Lung (tissue), 12 donors: Measurements from ENCODE around the gene PTGER3. TPM values are rescaled to one million over a fixed set of nuclear protein-coding genes. Genes with fewer than 3 reads are reported as not detected.
"Not testable (repeated sequence)": the region's sequence is repeated elsewhere in the genome, so short reads cannot be mapped to it uniquely, and the experiment has no call there.

Experiments used
- ATAC-seq: fragments of 200-7000 bp; cut with Tn5 transposase; one replicate; pipeline ENCODE4 v1.9.1; 2020; ENCODE audit warnings: moderate number of reproducible peaks; ENCODE audit not compliant: insufficient read depth, low FRiP score
- DNase-seq, 3 donors: peaks; one replicate each; pipeline ENCODE4 v3.0.0-alpha.2; 2013 to 2017
- H3K27ac ChIP-seq, 2 donors: one replicate each; pipeline ENCODE4 v1.5.1; 2013; ENCODE audit warnings: mild to moderate bottlenecking in 2 of 2, moderate library complexity in 2 of 2, control low read depth in 1 of 2, inconsistent platforms in 1 of 2, low read depth in 1 of 2, low read length in 1 of 2
- H3K27me3 ChIP-seq, 3 donors: one replicate each; pipeline ENCODE4 v1.5.1; 2013; ENCODE audit warnings: low read length in 2 of 3; ENCODE audit not compliant: control insufficient read depth in 3 of 3, insufficient read depth in 3 of 3
- H3K36me3 ChIP-seq, 4 donors: one replicate each; pipeline ENCODE4 v1.5.1; 2013; ENCODE audit warnings: low read length in 4 of 4, mild to moderate bottlenecking in 1 of 4, moderate library complexity in 1 of 4; ENCODE audit not compliant: control insufficient read depth in 4 of 4, insufficient read depth in 4 of 4
- H3K4me1 ChIP-seq, 5 donors: one replicate each; pipeline ENCODE4 v1.5.1; 2013; ENCODE audit warnings: low read length in 5 of 5, mild to moderate bottlenecking in 2 of 5, moderate library complexity in 1 of 5; ENCODE audit not compliant: control insufficient read depth in 5 of 5, insufficient read depth in 5 of 5
- H3K4me3 ChIP-seq: one replicate; pipeline ENCODE4 v1.5.1; 2013; ENCODE audit warnings: mild to moderate bottlenecking, control low read depth, moderate library complexity
- H3K9ac ChIP-seq, 2 donors: one replicate each; pipeline ENCODE4 v1.5.1; 2013; ENCODE audit warnings: low read length in 2 of 2, control low read depth in 1 of 2; ENCODE audit not compliant: insufficient read depth in 1 of 2
- H3K9me3 ChIP-seq, 4 donors: one replicate each; pipeline ENCODE4 v1.5.1; 2013; ENCODE audit warnings: low read length in 3 of 4, mild to moderate bottlenecking in 1 of 4, moderate library complexity in 1 of 4; ENCODE audit not compliant: control insufficient read depth in 4 of 4, insufficient read depth in 3 of 4
- CTCF ChIP-seq: IDR thresholded peaks from 2 replicates; pipeline ENCODE4 v1.5.1; 2012; ENCODE audit warnings: mild to moderate bottlenecking; ENCODE audit errors: control extremely low read depth, extremely low read depth
- WGBS, 2 donors: extraction: QIAGEN DNeasy Blood & Tissue Kit; methylation state at CpG; one replicate each; pipeline ENCODE4 v1.1.7; 2013; 5-methylcytosine and 5-hydroxymethylcytosine counted together
- polyA plus RNA-seq, 2 donors: library from polyadenylated mRNA; stranded (reverse); fragments of 200-250 nt; gene quantifications; one replicate each; pipeline ENCODE4 v1.2.1, GENCODE V29; 2013
- total RNA-seq, 2 donors: library from RNA; depleted of rRNA in 1 of 2; stranded (reverse); fragments of >200 nt in 1 of 2; gene quantifications; one replicate each; pipeline ENCODE4 v1.2.1, GENCODE V29; 2014 to 2021
- donor health status: control.
- donor health status: control.
- donor health status: Bipolar disorder and iron deficiency.
- donor health status: healthy.
- donor health status: DM: yes; HTN: yes; CAD: no.

PTGER3 gene
- total and polyA plus RNA-seq, 4 donors: 0.31 to 1.8 (median 1.4) TPM

- WGBS, 2 donors: 82 to 84% methylated on average over 2 of the region's 2 CpGs
- Histone ChIP-seq H3K9ac (no peak overlapping the region), H3K4me3 (no peak overlapping the region), H3K4me1 (no peaks in the 10 kb centered on the region), H3K9me3 (no peaks in the 10 kb centered on the region), H3K36me3 (no peaks in the 10 kb centered on the region), H3K27me3 (no peaks in the 10 kb centered on the region), H3K27ac (no peak overlapping the region)
- no peak for TF ChIP-seq CTCF
- ATAC-seq (no peak), DNase-seq (no peak)
Measured at GRCh38 chr1:70941563-70941962, 106.1 kb downstream of the PTGER3 start.

- H3K9ac ChIP-seq, ATAC-seq, DNase-seq, H3K9me3 ChIP-seq, H3K4me3 ChIP-seq, H3K4me1 ChIP-seq, H3K27me3 ChIP-seq, H3K36me3 ChIP-seq, H3K27ac ChIP-seq: not testable (repeated sequence)
- 61 to 72% methylated on average over 2 of the region's 2 CpGs for WGBS, 2 donors
Measured at GRCh38 chr1:70940398-70940797, 107.2 kb downstream of the PTGER3 start.

- TF ChIP-seq CTCF: no peak
- DNase-seq: peak in 1 of 3 donors; percentile 12
- H3K27ac ChIP-seq: no peak overlapping the region
- H3K9me3 ChIP-seq: no peaks in the 10 kb centered on the region
- H3K27me3 ChIP-seq: no peaks in the 10 kb centered on the region
- H3K4me1 ChIP-seq: peaks cover 0 to 2% (median 0%) of the 10 kb centered on the region in 5 donors
- no peak for ATAC-seq
- no peak overlapping the region for H3K9ac ChIP-seq
- WGBS, 2 donors: 71 to 85% methylated on average over 5 of the region's 5 CpGs
- no peak overlapping the region for H3K4me3 ChIP-seq
- no peaks in the 10 kb centered on the region for H3K36me3 ChIP-seq
Measured at GRCh38 chr1:70934194-70934961, 113.2 kb downstream of the PTGER3 start.

- Histone ChIP-seq H3K4me3 (no peak overlapping the region), H3K4me1 (peaks cover 0 to 2% (median 0%) of the 10 kb centered on the region in 5 donors), H3K36me3 (no peaks in the 10 kb centered on the region), H3K9me3 (no peaks in the 10 kb centered on the region), H3K27me3 (no peaks in the 10 kb centered on the region), H3K9ac (no peak overlapping the region), H3K27ac (no peak overlapping the region)
- WGBS, 2 donors: 48 to 66% methylated on average over 1 of the region's 1 CpG
- DNase-seq (no peak), ATAC-seq (no peak)
- TF ChIP-seq CTCF: no peak
Measured at GRCh38 chr1:70930062-70930461, 117.6 kb downstream of the PTGER3 start.
